ENCODE measurements around the gene FAAP20. TPM values are rescaled to one million over a fixed set of nuclear protein-coding genes. Genes with fewer than 3 reads are reported as not detected.

Gene FAAP20
- total RNA-seq, 2 donors from 2014 or later = 19.8 to 23.6 TPM

- peak in 2 of 4 donors; percentile 39 to 49 for DNase-seq
- Histone ChIP-seq H3K36me3 (replicated peaks in 1 of 2; ENCODE audit: insufficient read depth in 1 of 2, low read depth in 2 of 2) (no peaks in the 10 kb centered on the region), H3K27ac (peak overlapping the region; percentile 82 to 100 (median 93)), H3K4me3 (peak overlapping the region; percentile 12 to 46), H3K27me3 (no peaks in the 10 kb centered on the region), H3K4me1 (peaks cover 52% of the 10 kb centered on the region), H3K9me3 (no peaks in the 10 kb centered on the region)
- no peak for ATAC-seq
- intact Hi-C loops (cut with DNase I) = loop anchor here (5.0 kb wide), 1 partner anchor 42 kb away; no protein-coding TSS in a partner anchor
- 39 to 41% methylated on average over 9 to 19 of the region's 19 CpGs for WGBS, 2 donors
- TF ChIP-seq POLR2A (IDR thresholded peaks at IDR 0.05) (no peak), CTCF (IDR thresholded peaks at IDR 0.05) (no peak)
Measured at GRCh38 chr1:2190491-2190976, 4.0 kb downstream of the FAAP20 start.

- no peaks in the 10 kb centered on the region for H3K9me3 ChIP-seq
- WGBS, 2 donors = 8% methylated on average over 19 to 64 of the region's 65 CpGs
- intact Hi-C loops (cut with DNase I) = loop anchor here (5.0 kb wide), 1 partner anchor 43 kb away; no protein-coding TSS in a partner anchor
- peak overlapping the region; percentile 82 to 100 (median 93) for H3K27ac ChIP-seq
- DNase-seq (peak; percentile 96 to 98 (median 98)), ATAC-seq (peak; percentile 95)
- H3K4me1 ChIP-seq = peaks cover 48% of the 10 kb centered on the region
- peak; percentile 86 to 96 (median 96) for TF ChIP-seq POLR2A (IDR thresholded peaks at IDR 0.05)
- no peak for TF ChIP-seq CTCF (IDR thresholded peaks at IDR 0.05)
- H3K27me3 ChIP-seq = no peaks in the 10 kb centered on the region
- H3K36me3 ChIP-seq (replicated peaks in 1 of 2; ENCODE audit: insufficient read depth in 1 of 2, low read depth in 2 of 2) = no peaks in the 10 kb centered on the region
- H3K4me3 ChIP-seq = peak overlapping the region; percentile 12 to 46
Measured at GRCh38 chr1:2189459-2190425, 4.8 kb downstream of the FAAP20 start.

GRCh38 chr1:2188336-2188735, 6.2 kb downstream of the FAAP20 start:
- Histone ChIP-seq H3K27me3 (no peaks in the 10 kb centered on the region), H3K4me3 (no peak overlapping the region), H3K27ac (no peak overlapping the region), H3K9me3 (no peaks in the 10 kb centered on the region), H3K4me1 (peaks cover 41% of the 10 kb centered on the region), H3K36me3 (replicated peaks in 1 of 2; ENCODE audit: insufficient read depth in 1 of 2, low read depth in 2 of 2) (no peaks in the 10 kb centered on the region)
- intact Hi-C loops (cut with DNase I) = no loop called here
- ATAC-seq = no peak
- WGBS, 2 donors = 90 to 91% methylated on average over 15 to 16 of the region's 16 CpGs
- TF ChIP-seq POLR2A (IDR thresholded peaks at IDR 0.05) (no peak), CTCF (IDR thresholded peaks at IDR 0.05) (no peak)
- DNase-seq = no peak

GRCh38 chr1:2187619-2188018, 7.0 kb downstream of the FAAP20 start:
- ATAC-seq (no peak), DNase-seq (no peak)
- Histone ChIP-seq H3K27ac (no peak overlapping the region), H3K9me3 (no peaks in the 10 kb centered on the region), H3K4me3 (no peak overlapping the region), H3K36me3 (replicated peaks in 1 of 2; ENCODE audit: insufficient read depth in 1 of 2, low read depth in 2 of 2) (no peaks in the 10 kb centered on the region), H3K27me3 (no peaks in the 10 kb centered on the region), H3K4me1 (peaks cover 34% of the 10 kb centered on the region)
- intact Hi-C loops (cut with DNase I) = no loop called here
- 82 to 89% methylated on average over 11 to 13 of the region's 13 CpGs for WGBS, 2 donors
- TF ChIP-seq POLR2A (IDR thresholded peaks at IDR 0.05) (no peak), CTCF (IDR thresholded peaks at IDR 0.05) (no peak)
